ENCODE results near the gene PKHD1.
A peak's percentile ranks its signal among the peaks of the same experiment; 100 is the strongest.

Gene PKHD1

DNA sequence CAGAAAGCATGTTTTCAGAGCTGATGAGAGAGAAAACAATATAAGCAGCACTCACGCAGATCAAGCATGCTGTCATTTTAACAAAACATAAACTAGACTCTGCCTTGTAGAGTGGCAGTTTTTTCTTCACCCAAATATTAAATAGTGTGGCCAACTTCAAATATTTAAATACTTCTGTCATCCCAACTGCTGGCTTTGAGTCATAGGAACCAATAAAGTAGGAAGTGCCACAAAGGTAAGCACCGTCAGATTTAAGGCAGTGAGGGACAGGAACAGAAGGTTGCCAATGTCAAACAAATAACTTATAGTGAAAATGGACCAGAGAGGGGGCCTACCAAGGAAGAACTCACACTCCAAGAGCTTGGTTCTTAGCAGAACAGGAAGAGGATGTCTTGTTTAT lies 222.2 kb downstream of the PKHD1 start:
- TF ChIP-seq, protein P1, sequence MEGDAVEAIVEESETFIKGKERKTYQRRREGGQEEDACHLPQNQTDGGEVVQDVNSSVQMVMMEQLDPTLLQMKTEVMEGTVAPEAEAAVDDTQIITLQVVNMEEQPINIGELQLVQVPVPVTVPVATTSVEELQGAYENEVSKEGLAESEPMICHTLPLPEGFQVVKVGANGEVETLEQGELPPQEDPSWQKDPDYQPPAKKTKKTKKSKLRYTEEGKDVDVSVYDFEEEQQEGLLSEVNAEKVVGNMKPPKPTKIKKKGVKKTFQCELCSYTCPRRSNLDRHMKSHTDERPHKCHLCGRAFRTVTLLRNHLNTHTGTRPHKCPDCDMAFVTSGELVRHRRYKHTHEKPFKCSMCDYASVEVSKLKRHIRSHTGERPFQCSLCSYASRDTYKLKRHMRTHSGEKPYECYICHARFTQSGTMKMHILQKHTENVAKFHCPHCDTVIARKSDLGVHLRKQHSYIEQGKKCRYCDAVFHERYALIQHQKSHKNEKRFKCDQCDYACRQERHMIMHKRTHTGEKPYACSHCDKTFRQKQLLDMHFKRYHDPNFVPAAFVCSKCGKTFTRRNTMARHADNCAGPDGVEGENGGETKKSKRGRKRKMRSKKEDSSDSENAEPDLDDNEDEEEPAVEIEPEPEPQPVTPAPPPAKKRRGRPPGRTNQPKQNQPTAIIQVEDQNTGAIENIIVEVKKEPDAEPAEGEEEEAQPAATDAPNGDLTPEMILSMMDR (IDR thresholded peaks at IDR 0.05) = no peak

DNA sequence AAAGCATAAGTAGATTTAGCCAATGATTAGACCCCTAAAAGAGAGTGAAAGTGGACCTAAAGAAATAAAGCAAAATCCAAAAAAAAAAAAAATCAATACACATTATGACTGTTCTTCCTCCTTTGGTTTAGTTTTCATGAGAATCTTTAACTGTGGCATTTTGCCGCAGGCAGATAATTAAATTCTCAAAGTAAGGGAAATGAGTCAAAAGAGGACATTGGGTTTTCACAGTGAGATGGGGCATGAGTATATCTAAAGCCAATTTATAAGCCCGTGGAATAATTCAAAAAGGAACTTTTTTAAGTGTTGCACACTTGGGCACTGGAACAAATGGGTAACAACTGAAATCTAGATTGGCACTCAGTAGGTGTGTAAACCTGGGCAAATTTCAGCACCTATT lies 230.3 kb downstream of the PKHD1 start:
- TF ChIP-seq, protein P1 (IDR thresholded peaks at IDR 0.05) = no peak

DNA sequence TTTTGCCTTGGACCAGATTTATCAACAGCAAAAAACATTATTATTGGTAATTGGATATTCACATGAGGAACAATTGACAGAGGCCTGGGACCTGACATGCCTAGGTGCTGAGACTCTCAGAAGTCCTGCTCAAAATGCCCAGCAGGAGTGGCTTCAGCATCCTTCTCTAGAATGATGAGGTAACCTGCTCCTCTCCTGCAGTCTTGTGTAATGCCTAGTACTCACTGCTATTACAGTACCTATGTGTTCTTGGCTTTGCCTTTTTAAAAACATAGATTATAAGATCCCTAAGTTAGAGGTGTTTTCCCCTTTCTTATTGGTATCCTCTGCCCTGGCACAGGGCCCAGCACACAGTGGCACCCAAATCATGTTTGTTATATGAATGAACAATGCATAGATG lies 230.9 kb downstream of the PKHD1 start:
- TF ChIP-seq, protein P1 (IDR thresholded peaks at IDR 0.05) = no peak

DNA sequence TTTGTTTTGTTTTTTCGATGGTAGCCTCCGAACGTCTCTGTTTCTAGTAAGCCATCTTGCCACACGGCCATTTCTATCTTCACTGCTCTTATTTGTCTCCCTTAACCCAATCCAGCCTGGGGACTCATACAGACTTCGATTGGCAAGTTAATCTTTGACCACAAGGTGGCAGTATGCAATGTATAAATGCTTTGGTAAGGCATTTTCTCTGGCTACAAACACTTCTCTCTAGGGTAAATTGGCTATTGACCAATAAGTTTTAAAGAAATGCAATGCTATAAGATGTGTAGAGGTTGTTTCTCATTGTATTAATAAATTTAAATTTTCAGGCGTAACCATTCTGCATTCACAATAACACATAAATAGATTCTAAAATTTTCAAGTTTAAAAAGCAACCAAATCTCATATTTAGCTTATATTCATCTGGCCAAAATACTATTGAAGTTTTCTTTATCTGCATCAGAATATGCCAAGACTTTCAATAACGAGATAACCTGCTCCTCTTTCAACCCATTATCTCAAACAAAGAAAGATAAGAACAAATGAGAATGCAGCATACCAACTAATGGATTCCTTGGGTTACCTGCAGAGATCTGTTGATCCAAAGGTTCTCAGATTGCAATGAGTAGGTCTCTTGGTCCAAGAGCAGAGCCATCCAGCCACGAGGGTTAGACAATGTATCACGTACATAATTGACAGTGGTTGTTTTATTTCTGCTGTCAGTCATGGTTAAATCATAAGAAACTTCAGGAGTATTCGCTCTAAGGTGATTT lies 231.9 kb downstream of the PKHD1 start:
- TF ChIP-seq, protein P1 (IDR thresholded peaks at IDR 0.05) = peak; percentile 65

DNA sequence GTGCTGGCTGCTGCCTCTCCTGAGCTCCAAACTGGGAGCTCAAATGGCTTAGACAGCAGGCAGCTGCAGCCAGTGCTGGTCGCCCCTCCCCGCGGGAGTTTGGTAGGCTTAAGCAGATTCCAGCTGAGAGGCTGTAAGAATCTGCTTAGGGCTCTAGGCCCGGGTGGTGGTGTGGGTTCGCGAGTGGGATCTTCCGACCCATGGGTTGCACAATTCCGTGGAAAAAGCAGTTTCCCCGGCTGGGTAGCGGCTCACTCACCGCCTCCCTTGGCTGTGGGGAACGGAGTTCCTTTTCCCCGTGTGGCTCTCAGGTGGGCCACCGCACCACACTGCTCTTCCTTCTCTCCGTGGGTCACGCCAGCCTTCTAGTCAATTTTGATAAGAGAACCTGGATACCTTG lies 232.5 kb downstream of the PKHD1 start:
- TF ChIP-seq, protein P1 (IDR thresholded peaks at IDR 0.05) = no peak

DNA sequence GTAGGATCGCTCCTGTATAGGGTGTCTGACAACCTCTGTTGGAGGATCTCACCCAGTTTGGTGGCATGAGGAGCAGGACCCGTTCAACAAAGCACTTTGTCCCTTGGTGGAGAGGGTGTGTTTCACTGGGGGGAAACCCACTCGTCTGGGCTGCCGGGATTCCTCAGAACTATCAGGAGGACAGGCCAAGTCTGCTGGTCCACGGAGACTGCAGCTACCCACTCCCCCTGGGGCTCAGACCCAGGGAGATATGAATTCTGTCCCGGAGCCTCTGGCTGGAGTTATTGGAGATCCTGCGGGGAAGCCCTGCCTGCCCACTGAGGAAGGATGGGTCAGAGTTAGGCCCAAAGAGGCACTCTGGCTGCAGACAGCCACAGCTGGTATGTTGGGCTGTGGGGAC lies 233.1 kb downstream of the PKHD1 start:
- TF ChIP-seq, protein P1 (IDR thresholded peaks at IDR 0.05) = no peak

DNA sequence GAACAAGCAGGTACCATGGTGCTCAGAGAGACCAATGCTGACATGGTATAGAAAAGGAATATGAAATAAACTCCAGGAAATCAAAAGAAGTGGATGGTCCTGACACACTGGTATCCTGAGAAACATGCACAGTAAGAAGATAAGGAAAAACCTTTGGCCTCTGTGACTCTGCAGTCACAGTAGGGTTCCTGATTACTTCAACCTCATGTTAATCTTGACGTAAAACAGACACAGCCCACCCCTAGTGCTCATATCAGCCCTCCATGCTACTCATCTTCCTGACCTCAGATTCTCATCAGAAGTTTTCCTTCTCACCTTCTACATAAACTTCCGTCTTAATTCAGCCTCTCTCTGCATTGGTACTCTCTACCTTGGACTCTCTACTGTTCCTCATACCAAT lies 240.9 kb downstream of the PKHD1 start:
- TF ChIP-seq, protein P1 (IDR thresholded peaks at IDR 0.05) = no peak

DNA sequence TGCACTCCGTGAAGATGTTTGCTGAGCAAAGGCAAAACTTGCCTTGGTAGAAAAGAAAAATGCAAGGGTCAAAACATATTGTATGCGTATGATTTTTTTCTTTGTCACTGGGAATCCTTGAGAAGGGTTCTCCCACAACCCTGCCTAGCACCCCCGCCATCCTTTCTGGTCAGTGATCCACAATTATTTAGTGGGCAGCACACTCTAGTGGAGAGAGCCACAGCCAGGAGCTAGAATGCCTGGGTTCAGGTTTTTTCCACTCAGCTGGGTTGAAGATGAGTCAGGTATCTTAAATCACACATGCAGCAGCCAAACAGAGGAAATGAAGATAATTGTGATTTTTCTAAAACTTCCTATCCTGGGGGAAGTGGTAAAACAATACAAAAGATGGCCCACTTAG lies 243.1 kb downstream of the PKHD1 start:
- TF ChIP-seq, protein P1 (IDR thresholded peaks at IDR 0.05) = peak; percentile 74

Data from LNCAP (cell line).